Measurements from ENCODE around the gene MAST4.

MAST4 gene

GRCh38 chr5:66993448-66993847, 397.3 kb downstream of the MAST4 start:
- no peak for TF ChIP-seq CTCF (IDR thresholded peaks at IDR 0.05; ENCODE audit: insufficient read depth, low read depth, low read length, missing control alignments)
- no peak overlapping the region for H3K4me3 ChIP-seq (ENCODE audit: low read depth, low read length)
- no peak for DNase-seq (ENCODE audit: low read depth)

GRCh38 chr5:66993882-66994281, 397.7 kb downstream of the MAST4 start:
- DNase-seq (ENCODE audit: low read depth) = no peak
- no peak for TF ChIP-seq CTCF (IDR thresholded peaks at IDR 0.05; ENCODE audit: insufficient read depth, low read depth, low read length, missing control alignments)
- no peak overlapping the region for H3K4me3 ChIP-seq (ENCODE audit: low read depth, low read length)

- TF ChIP-seq CTCF (IDR thresholded peaks at IDR 0.05; ENCODE audit: insufficient read depth, low read depth, low read length, missing control alignments) = no peak
- DNase-seq (ENCODE audit: low read depth) = no peak
- H3K4me3 ChIP-seq (ENCODE audit: low read depth, low read length) = no peak overlapping the region
These were observed 398.6 kb downstream of the MAST4 start for GRCh38 chr5:66994790-66995189.

GRCh38 chr5:67000794-67001475, 404.7 kb downstream of the MAST4 start:
- TF ChIP-seq CTCF (IDR thresholded peaks at IDR 0.05; ENCODE audit: insufficient read depth, low read depth, low read length, missing control alignments) = no peak
- H3K4me3 ChIP-seq (ENCODE audit: low read depth, low read length) = no peak overlapping the region
- DNase-seq (ENCODE audit: low read depth) = no peak

- no peak for DNase-seq (ENCODE audit: low read depth)
- H3K4me3 ChIP-seq (ENCODE audit: low read depth, low read length) = no peak overlapping the region
- no peak for TF ChIP-seq CTCF (IDR thresholded peaks at IDR 0.05; ENCODE audit: insufficient read depth, low read depth, low read length, missing control alignments)
These were observed 406.9 kb downstream of the MAST4 start for GRCh38 chr5:67002832-67003684.

GRCh38 chr5:67003685-67003934, 407.4 kb downstream of the MAST4 start:
- no peak for DNase-seq (ENCODE audit: low read depth)
- no peak for TF ChIP-seq CTCF (IDR thresholded peaks at IDR 0.05; ENCODE audit: insufficient read depth, low read depth, low read length, missing control alignments)
- peak overlapping the region; percentile 52 for H3K4me3 ChIP-seq (ENCODE audit: low read depth, low read length)

Data from GM12865 (cell line).